GM12874 (cell line): ENCODE measurements around the gene ISCU.

ENCODE experiments used
- CTCF ChIP-seq: IDR thresholded peaks from 2 replicates; pipeline ENCODE4 v1.5.1; 2011; ENCODE audit warnings: low read depth, mild to moderate bottlenecking, control low read depth, low read length, moderate library complexity; ENCODE audit not compliant: insufficient read depth

Gene ISCU

DNA sequence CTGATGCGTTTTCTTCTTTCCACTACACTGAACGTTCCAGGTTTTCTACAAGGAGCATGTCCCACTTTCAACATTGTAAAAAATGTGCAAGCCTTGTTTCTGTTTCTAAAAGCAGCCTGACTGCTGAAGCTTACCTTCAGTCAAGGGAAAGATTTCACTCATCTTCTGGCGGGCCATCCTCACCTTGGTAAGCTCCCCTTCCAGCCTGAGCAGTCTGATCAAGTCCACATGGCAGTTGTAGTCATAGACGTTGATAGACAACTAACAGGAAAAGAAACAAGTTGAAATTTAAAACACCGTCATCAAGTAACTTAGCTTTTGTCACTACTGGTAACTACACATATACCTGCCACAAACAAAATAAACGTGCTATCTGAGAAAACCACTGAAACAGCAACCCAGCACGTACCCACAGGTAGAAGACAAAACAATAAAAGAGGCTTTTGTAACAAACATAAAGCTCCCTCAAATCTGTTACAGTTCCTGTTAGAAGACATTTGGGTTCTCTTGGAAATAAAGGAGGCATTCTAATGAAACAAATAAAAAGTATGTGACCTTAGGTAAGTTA is 13.4 kb upstream of the ISCU start:
- no peak for TF ChIP-seq CTCF

GRCh38 chr12:108551535-108551934 is 10.9 kb upstream of the ISCU start:
- TF ChIP-seq CTCF = no peak

DNA sequence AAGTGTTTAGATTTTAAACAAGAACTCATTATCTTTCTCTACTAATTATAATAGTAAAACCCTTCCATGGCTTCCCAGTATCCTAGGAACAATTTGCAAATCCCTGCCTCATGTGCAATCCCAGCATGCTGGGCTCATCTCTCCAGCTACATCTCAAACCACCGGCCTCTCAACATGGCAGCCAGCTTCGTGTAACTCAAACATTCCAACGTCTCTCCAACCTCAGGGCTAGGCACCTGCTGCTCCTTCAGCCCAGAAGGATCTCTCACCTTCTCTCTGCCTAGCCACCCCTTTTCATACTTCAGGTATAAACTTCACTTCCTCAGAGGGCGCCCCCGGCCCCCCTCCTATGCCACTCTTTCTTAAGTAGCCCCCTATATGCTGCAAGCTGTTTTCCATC is 8.6 kb upstream of the ISCU start:
- no peak for TF ChIP-seq CTCF

DNA sequence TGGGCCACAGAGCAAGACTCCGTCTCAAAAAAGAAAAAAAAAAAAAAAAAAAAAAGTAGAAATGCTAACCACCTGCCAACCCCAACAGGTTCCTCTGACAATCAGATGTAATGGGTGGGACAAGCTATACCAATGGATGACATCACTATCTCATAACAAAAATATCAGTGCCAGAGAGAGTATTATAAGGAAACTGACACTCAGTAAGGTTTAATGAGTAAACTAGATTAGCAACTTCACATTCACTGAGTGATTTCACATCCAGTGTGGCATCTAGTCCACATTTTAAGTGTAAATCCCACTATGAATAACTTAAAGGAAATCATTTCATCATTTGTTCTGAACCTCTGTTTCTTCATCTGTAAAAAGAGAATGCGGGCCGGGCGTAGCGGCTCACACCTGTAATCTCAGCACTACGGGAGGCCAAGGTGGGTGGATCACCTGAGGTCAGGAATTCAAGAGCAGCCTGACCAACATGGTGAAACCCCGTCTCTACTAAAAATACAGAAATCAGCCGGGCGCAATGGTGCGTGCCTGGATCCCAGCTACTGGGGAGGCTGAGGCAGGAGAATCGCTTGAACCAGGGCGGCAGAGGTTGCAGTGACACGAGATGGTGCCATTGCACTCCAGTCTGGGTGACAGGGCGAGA is 3.3 kb upstream of the ISCU start:
- TF ChIP-seq CTCF = no peak

DNA sequence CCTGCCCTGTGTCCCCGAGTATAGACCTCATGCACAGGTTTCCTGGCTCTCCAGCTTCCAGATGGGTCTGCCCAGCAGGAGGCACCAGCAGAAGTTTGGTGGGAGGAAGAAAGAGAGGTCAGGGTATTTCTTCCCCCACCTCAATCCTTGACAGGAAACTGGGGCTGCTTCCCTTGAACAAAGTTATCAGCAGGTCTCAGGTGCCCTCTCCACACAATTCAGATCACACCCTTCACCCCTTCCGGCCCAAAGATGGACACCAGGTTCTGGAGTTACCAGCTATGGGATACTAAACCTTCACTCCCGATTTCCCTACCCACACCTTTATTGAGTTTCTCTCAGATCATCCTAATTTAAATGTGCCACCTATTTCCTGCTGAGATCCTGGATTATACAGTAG is 2.6 kb upstream of the ISCU start:
- no peak for TF ChIP-seq CTCF

- TF ChIP-seq CTCF = no peak
Observed at GRCh38 chr12:108560321-108560721, 2.1 kb upstream of the ISCU start.

GRCh38 chr12:108560752-108561719 is 1.4 kb upstream of the ISCU start, which contains the start of gene SART3:
Gene SART3 (minus strand): TSS chr12:108561173. CDS start chr12:108561154, 19 bp downstream.
- TF ChIP-seq CTCF = no peak
